NK-92 treated with Interleukin-12 subunit alpha and Interleukin-12 subunit beta, amount 100 ng/mL, for 24 hours (cell line): ENCODE measurements around the gene HPCAL1.

Experiments used
- DNase-seq: peaks from one replicate; lab custom pipeline; 2025; lab: John Stamatoyannopoulos, UW

HPCAL1 gene

DNA sequence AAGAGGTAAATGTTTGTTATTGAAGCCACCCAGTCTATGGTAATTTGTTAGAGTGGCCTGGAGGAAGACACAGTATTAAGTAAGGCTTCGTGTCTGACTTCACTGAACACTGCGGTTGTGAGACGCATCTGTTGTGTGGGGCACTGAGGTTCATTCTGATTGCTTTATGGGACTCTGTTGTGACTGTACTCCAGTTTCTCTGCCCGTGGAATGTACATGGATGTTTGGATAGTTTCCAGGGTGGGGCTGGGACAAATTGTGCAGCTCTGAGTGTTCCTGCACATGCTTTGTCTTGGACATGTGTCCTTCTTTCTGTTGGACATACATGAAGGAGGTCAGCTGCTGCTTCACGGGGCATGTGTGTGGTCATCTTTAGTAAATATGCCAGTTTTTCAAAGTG, 86.9 kb downstream of the HPCAL1 start:
- DNase-seq: no peak

DNA sequence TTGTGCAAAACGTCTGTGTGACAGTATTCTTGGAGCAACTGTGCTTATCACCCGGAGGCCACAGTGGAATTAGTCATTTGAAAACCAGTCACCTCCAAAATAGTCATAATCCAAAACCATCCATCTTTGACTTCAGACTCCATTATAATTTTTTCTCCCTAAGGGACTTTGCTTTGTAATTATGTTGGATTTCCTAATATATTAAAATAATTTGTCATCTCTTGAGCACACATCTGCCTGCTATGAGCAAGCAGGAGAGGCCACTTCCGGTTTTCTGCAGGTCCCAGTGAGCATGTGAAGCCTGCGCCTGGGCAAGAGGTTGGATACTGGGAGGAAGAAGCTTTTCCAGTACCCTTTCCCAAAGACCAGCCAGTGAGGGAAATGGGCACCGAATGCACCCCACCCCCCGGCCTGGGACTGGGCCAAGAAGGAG, 87.7 kb downstream of the HPCAL1 start:
- DNase-seq: no peak

DNA sequence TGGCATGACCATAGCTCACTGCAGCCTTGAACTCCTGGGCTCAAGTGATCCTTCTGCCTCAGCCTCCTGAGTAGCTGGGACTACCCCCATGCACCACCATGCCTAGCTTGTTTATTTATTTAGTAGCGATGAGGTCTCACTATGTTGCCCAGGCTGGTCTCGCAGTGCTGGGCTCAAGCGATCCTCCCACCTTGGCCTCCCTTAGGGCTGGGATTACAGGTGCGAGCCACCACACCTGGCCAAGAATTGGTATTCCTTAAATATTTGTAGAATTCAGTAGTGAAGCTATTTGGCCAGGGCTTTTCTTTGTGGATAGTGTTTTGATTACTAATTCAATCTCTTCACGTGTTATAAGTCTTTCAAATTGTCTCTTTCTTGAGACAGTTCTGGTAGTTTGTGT, 89.4 kb downstream of the HPCAL1 start:
- no peak for DNase-seq

DNA sequence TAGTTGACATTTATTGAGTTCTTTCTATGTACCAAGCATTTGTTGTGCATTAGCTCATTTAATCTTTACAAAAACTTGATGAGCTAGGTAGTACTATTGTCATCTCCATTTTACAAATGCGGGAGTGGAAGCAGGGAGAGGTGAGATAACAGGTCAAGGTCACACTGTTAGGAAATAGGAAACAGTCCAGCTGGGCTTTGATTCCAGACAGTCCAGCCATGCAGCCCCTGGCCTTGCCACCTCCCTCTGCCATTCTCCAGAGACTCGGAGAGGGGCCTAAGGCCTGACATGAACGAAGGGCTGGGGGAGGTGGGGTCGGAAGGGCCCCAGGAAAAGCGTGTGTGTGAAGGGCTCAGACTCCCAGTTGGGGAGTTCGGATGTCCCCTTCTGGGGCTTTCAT, 89.8 kb downstream of the HPCAL1 start:
- DNase-seq: no peak

DNA sequence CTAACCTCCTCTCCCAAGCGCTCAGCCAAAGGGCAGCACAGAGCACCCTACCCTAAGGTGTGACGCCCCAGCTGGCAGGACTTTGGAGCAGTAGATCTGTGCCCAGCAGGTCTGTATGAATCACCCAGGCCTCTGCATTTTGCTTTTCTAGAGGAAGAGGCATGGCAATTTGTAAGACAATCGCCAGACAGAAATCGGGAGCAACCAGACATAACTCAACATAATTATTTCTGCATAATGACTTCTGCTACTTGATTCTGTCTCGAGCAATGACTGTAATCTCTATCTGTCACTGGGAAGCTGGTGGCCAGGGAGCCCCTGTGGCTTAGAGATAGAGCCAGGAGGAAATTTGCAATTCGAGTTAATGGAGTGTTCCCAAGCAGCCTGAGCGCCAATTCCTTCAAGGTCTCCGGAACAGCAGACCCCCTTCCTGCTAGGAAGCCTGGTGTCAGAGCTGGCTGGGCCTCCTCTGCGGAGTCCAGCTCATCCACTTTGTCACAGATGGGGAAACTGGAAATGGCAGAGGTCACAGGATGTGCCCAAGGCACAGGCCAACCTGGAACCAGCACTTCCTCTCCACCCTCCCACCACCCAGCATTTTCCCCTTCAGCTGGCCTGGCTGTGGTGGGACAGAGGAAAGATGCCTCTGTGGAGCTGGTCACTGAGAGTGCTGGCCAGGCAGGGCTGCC, 90.4 kb downstream of the HPCAL1 start:
- no peak for DNase-seq

DNA sequence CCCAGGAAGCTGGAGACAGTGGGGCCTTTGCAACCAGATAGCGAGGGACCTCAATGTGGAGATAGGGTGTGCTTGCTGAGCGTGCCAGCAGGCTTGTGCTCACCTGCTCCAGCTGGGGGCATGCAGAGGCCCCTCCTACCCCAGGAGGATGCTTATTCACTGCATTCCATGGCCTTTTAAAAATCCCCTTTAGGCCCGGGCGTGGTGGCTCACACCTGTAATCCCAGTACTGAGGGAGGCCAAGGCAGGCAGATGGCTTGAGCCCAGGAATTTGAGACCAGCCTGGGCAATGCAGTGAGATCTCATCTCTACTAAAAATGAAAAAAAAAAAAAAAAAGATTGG, 90.9 kb downstream of the HPCAL1 start:
- DNase-seq: no peak

DNA sequence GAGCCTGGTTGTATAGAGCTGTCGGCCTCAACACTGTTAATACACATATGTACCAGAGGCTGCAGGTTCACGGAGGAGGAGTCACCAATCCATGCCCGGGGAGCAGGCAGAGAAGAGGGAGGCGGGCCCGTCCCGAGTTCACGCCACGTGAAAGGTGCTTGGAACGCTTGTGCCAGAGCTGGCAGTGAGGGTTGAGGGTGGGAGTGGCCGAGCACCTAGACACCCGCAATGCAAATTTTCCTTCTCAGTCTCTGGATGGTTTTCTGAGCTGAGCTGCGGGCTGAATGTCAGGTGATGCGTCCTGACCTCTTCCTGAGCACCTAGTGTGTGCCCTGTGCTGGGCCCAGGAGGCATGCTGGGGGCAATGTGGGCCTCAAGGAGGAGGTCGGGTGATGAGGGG, 93.2 kb downstream of the HPCAL1 start:
- DNase-seq: no peak

DNA sequence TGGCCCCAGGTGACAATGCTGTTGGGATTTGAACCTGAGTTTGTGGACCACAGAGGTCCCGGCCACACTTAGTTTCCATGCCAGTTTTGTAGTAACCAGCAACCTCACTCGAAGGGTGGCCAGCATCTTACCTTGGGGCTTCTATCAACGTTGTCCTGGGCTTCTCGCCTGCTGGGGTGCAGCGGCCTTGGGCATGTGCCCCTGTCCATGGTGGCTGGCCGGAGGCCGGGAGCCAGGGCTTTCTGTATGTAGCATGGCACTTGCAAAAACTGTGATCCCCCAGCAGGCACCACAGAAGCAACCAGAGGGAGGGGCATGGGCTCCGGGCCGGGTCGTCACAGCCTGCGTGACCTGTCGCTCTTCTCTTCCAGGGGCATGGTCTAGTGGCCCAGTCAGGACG, 93.8 kb downstream of the HPCAL1 start:
- no peak for DNase-seq

DNA sequence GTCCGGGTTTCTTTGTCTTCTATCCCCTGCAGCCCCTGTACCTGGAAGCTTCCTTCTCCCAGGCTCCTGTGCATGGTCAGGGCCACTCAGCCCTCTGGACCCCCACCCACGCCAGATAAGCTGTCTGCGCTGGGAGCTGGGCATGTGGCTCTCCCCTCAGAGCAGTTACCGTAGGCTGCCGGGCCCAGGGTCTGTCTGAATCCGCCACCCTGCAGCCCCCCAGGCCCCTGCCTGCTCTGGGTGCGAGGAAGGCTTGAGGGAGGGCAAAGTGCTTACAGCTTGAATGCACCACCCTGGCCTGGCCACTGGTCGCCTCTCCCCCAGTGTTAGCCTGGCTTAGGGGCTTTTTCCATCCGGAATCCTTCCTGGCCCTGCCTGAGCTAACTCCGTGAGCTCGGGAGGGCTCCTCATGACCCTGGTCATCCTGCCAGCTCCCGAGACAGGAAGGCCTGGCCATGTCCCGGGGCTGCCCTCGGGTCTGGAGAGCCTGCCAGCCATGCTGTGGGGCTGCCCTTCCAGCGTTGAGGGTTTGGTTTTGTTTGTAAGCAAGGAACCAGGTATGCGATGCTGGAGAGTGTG, 94.7 kb downstream of the HPCAL1 start:
- no peak for DNase-seq

DNA sequence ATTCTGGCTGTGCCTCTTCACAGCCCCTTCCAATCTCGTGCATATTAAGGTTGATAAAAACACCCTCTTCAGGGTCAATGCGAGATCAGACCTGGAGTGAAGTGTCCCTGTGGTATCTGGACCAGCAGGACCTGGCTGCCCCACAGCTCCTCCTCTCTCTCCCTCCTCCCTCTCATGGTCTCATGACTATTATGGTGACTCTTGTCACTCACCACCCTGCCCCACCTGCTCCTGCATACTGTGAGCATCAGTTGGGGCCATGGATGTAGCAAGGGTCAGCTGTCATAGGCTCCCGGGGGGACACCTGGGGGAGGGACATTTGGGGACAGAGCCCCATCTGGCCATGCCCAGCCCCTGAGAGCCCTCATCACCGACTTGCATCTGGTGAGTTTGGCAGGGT, 95.2 kb downstream of the HPCAL1 start:
- no peak for DNase-seq

DNA sequence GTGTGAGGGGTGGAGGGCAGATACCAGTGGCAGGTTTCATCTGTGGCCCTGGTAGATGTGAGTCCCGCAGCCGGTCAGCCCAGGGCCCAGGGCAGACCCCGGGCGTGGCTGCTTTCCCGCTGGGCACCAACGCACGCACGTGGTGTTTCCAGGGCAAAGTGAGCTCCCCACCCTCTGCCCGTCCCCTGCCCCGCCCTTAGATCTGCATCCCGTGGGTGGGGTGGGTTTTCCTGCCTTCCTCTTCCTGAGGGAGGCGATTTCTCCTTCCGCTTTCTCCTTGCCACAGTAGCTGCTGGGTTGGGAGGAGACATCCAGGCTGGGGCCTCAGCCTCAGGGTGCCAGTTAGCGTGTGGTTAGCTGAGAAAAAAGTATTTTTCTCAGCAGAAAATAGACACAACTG, 95.8 kb downstream of the HPCAL1 start:
- no peak for DNase-seq

DNA sequence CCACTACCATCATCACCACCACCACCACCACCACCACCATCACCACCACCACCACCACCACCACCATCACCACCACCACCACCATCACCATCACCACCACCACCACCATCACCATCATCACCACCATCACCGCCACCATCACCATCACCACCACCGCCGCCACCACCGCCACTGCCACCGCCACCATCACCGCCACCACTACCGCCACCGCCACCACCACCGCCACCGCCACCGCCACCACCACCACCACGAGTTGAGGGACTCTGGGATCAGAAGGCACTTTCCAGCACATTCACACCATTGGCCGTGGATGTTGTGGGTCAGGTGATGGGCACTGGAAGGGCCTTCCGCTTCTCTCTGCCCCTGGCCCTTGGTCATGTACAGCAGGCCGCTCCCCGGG, 96.7 kb downstream of the HPCAL1 start:
- DNase-seq: no peak

DNA sequence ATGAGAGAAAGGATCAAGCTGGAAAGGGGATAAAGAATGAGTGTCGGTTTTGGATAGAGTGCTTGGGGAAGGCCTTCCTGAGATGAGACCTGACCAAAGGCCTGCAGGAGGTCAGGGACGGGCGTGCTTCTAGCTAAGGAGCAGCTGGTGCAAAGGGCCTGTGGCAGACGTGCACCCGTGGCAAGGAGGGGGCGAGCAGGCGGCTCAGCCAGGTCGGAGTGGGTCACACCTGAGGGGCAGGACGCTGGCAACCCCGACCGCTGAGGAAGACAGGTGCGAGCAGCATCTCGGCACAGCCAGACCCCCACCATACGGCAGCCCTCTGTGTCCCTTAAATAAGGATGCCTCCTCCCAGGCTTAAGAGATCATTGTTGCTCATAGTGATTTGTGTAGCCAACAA, 97.3 kb downstream of the HPCAL1 start:
- no peak for DNase-seq

DNA sequence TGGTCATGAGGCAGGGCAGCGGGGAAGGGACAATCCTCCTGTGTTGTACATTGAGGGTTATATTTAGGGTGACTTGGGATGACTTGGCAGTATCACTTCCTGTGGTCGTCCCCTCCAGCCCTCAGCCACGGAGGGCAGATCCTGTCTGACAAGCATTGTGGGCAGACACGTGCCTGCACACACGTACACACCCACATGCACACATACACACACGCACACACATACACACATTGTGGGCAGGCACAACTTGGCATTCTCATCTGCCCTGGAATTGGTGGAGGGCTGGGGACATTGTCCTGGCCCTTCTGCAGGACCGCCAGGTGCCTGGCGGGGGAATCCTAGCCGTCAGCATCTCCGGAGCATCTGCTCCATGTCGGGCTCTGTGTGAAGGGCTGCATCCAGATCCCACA, 97.9 kb downstream of the HPCAL1 start:
- no peak for DNase-seq

DNA sequence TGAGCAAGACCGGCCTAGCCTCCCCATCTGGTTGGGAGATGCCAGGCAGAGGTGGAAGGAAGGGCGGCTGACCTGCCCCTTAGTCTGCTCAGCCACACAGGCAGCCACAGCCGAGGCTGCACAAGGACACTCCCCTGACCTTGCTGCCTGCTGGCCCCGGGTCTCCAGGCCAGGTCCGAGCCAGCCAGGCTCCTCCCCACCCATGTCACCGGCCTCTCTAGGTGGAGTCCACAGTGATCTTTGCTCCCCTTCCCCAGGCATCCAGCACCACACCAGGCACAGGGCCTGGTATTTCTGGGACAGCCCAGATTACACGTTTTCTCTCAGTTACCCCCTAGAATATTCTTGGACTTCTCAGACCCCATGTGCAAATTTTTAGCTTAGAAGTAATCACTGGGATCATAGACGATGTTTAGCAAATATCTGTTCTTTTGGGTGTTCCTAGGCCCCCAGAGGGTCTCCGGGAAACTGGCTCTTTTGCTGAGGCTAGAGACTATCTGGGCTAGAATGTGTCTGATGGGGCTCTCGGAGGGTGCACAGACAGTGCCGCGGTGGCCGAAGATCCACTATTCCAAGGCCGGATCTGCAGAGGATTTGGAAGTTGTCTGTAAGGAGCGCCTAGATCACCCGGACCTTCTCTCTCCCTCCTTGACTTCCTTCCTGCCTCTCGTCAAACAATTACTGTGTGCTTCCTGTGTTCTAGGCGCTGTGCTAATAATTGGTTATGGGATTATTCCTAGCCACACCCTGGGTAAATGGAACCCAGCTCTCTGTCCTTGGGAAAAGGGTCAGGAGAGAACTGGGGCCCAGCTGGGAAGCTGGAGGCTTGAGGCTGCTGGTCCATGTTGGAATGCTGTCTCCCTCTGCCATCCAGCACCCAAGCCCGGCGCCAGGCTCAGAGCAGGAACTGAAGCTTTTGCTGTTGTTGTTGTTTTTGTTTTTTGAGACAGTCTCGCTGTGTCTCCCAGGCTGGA, 98.6 kb downstream of the HPCAL1 start:
- no peak for DNase-seq

DNA sequence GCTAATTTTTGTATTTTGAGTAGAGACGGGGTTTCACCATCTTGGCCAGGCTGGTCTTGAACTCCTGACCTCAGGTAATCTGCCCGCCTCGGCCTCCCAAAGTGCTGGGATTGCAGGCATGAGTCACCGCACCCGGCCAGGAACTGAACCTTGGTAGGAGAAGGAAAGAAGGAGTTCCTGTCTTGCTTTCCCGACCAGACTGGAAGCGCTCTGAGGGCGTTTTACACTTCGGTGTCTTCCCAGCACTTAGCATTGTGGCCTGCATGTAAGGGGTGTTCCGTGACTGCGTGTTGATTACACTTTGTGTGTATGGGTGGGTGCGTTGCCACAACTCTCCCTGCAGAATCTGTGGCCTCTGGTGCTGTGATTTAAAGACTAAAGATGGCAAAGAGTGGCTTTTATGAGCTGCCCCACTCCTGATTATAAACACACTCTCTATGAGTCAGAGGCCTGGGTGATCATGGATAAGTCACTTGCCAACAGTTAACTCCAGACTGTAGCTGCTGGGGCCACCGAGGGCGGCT, 99.4 kb downstream of the HPCAL1 start:
- DNase-seq: no peak

DNA sequence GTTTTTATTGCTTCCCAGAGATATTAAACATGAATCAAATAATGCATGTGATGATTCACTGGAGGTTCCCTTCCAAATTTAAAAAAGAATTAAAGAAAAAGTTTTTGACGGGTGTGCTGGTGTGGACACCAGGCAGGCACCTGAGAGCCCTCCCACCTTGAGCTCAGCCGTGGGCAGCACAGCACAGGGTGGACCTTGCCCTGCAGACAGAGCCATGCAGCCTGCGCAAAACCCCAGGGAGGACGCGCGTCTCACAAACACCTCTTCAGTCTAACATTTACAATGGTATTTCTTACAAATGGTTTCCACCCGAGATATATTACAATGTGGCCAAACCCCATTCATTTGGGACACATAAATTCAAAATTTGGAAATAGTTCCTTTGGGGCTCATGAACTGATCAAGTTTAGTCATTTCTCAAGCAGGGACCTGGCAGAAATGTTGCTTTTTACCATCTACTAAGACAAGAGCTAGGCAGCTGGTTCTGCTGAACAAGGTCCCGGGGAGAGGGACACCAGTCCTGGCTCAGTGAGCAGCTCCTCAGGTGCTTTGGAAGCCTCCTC, 100.0 kb downstream of the HPCAL1 start:
- DNase-seq: no peak

DNA sequence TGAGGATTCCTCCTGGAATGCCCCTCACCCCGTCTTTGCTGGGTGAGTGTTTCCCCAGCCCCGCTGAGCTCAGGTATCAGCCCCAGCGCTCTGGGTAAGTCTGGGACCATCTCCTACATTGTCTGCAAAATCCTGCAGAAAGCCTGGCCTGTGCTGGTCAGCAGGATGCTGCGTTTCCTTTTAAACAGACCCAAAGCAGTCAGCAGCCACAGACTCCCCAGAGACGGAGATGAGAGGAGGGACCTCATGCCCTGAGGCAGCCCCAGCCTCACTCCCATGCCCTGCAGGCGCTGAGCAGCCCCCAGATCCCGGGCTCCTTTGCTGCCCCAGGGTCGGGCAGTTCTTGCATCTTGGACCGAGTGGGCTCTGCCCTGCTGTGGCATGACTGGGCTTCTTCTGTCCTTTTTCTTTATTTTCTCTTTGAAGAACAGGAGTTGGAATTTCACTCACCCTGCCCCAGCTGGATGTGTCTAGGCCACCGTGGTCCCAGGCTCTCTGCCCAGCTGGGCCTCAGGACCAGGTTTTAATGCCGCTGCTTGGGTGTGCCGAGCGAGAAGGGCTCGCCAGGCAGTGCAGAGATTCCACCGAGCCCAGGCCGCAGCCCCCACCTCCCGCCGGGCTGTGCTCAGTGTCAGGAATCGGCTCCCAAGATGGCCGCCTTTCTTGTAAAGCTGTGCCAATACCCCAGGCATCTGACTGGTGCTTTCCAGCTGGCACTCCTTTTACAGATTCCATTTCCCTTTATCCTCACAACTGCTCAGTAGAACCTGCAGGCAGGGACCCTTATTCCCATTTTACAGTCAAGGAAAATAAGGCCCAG, 101.8 kb downstream of the HPCAL1 start:
- DNase-seq: no peak

DNA sequence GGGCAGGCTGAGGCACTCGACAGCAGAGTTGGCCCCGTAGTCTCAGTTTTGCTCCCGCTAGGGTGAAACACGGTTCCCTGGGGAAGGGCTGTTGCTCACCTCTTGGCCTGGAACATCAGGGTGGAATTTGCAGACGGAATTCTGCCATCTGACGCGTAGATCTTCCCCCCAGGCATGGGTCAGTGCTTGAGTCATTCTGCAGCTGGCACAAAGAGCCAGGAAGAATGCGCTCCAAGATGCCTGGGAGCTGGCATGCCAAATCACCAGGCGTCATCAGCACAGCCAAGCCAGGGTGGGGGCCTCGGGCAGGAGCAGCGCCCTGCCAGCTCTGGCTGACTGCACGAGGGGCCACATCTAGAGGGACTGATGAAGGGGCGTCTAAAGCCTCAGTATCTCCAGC, 102.7 kb downstream of the HPCAL1 start:
- no peak for DNase-seq

DNA sequence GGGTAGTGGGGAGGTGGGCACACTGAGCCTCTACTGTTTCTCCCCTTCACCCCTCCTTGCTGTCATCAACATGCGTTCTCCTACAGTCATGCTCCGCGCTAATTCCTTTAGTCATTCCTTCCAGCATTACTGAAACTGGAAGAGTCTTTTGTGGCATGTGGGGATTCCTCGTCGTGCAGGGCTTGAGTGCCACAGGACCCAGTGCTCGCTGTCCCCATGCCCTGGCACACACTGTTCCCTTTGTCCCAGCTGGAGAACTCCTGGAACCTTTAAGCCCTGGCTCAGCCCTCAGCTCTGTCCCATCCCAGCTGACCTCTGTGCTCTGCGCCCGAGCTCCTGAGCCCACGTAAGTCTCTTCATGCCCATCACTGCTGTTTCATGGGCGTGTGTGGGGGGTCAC, 103.3 kb downstream of the HPCAL1 start:
- DNase-seq: no peak

DNA sequence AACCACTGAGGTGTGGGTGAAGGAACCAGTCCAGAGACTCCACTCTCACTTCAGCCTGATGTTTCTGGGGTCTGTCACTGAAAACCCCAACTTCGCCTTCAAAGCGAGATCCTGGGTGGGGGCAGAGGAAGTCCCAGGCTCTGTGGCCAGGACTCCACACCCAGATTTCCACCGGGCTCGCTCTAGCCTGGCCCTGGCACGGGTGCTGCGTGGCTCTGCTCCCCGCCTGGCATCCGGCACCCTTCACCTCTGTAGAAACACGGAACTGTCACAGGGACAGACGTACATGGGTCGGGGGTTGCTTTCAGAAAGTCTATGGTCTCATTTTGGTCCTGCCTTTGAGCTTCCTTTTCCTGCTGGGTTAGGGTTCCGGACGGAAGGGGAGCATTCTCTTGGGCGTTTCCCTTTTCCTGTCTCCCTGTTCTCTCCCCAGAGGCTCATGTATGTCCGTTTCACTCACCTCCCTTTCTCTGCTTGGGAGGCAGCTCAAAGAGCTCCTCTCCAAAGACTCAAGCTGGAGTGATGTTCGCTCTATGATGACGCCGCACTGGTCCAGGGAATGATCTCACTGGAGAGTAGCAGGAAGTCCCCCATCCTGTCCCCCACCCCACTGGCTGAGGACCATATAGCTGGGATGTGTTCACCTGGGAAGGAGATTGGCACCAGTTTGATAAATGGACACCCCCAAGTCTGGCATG, 103.9 kb downstream of the HPCAL1 start:
- no peak for DNase-seq
